Right atrium auricular region (tissue), 2 donors: ENCODE measurements around the gene ANKRD24. TPM values are rescaled to one million over a fixed set of nuclear protein-coding genes. Genes with fewer than 3 reads are reported as not detected.
"Not testable (repeated sequence)": the region's sequence is repeated elsewhere in the genome, so short reads cannot be mapped to it uniquely, and the experiment has no call there.

Experiments used
- DNase-seq: peaks from one replicate; pipeline ENCODE4 v3.0.0-alpha.2; 2019; ENCODE audit warnings: low spot score
- H3K27ac ChIP-seq, 2 donors: fragments of 200-600 bp; sonication (generic); 1 replicate in 1 of 2; 2 replicates in 1 of 2; pipeline ENCODE4 v1.5.1; 2016 to 2019
- H3K27me3 ChIP-seq, 2 donors: fragments of 200-600 bp; sonication (generic); one replicate each; pipeline versions ENCODE4 v1.5.1 to v1.6.0; 2017 to 2019
- H3K36me3 ChIP-seq: fragments of 200-600 bp; sonication (generic); one replicate; pipeline ENCODE4 v1.5.1; 2016
- H3K4me1 ChIP-seq, 2 donors: fragments of 200-600 bp; sonication (generic); one replicate each; pipeline versions ENCODE4 v1.5.1 to v1.6.0; 2017 to 2019
- H3K4me3 ChIP-seq, 2 donors: fragments of 200-600 bp; sonication (generic); 1 replicate in 1 of 2; 2 replicates in 1 of 2; pipeline ENCODE4 v1.5.1; 2017 to 2019; ENCODE audit warnings: mild to moderate bottlenecking in 1 of 2, moderate library complexity in 1 of 2
- H3K9me3 ChIP-seq, 2 donors: fragments of 200-600 bp; sonication (generic); one replicate each; pipeline ENCODE4 v1.5.1; 2019
- total RNA-seq, 2 donors: library from RNA; depleted of rRNA; stranded (reverse); fragments of >200 nt; gene quantifications; one replicate each; pipeline ENCODE4 v1.1.0, GENCODE V29; 2016
- TF ChIP-seq, protein P1 (sequence below), 2 donors: fragments of 200-600 bp; sonication (generic); IDR thresholded peaks; one replicate each; pipeline ENCODE4 v1.5.1; 2019; ENCODE audit warnings: antibody characterized with exemption in 2 of 2

ANKRD24 gene
- total RNA-seq, 2 donors from 2014 or later, result 0.39 to 1.7 TPM

DNA sequence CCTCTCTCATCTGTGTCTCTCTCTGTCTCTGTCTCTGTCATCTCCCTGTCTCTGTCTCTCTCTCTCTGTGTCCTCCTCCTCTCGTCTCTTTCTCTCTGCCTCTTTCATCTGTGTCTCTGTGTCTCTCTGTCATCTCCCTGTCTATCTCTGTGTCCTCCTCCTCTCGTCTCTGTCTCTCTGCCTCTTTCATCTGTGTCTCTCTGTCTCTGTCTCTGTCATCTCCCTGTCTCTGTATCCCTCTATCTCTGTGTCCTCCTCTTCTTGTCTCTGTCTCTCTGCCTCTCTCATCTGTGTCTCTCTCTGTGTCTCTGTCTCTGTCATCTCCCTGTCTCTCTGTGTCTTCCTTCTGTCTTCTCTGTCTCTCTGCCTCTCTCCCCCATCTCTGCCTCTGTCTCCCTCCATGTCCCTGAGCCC, 46.3 kb downstream of the ANKRD24 start:
- Histone ChIP-seq H3K4me3 (no peak overlapping the region), H3K27ac (no peak overlapping the region), H3K9me3 (no peaks in the 10 kb centered on the region), H3K27me3 (peaks cover 0 to 3% of the 10 kb centered on the region in 2 donors), H3K4me1 (peaks cover 0 to 6% of the 10 kb centered on the region in 2 donors), H3K36me3 (no peaks in the 10 kb centered on the region)
- DNase-seq, result no peak
- TF ChIP-seq, protein P1, sequence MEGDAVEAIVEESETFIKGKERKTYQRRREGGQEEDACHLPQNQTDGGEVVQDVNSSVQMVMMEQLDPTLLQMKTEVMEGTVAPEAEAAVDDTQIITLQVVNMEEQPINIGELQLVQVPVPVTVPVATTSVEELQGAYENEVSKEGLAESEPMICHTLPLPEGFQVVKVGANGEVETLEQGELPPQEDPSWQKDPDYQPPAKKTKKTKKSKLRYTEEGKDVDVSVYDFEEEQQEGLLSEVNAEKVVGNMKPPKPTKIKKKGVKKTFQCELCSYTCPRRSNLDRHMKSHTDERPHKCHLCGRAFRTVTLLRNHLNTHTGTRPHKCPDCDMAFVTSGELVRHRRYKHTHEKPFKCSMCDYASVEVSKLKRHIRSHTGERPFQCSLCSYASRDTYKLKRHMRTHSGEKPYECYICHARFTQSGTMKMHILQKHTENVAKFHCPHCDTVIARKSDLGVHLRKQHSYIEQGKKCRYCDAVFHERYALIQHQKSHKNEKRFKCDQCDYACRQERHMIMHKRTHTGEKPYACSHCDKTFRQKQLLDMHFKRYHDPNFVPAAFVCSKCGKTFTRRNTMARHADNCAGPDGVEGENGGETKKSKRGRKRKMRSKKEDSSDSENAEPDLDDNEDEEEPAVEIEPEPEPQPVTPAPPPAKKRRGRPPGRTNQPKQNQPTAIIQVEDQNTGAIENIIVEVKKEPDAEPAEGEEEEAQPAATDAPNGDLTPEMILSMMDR (IDR thresholded peaks at IDR 0.05), result no peak

DNA sequence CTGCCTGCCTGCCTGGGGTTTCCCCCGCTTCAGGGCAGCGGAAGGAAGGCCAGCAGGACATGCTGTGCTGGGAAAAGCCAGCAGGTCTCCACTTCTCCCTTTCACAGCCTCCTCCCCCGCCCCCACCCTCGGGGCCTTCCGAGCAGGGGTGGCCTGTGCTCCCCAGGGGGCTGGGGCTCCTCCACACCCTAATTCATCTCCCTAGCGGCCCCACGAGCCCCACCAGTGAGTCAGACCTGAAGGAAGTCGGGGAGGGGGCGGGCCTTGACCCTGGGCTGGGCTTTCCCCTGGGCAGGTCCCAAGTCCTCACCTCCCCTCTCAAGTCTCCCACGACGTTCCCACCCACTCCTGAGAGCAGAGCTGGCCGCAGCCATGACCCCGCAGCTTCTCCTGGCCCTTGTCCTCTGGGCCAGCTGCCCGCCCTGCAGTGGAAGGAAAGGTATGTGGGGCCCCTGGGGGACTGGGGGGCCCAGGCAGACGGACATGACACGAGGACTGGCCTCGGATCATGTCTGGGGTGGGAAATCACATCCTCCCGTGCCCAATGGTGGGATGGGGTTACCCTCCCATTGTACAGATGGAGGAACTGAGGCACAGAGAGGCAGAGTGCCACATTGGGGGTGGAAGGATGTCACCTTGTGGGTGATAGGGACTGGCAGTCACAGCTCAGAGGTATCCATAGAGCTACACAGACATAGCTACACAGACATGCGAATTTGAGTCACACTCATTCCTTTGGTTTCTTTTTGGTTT, 46.9 kb downstream of the ANKRD24 start, which contains the start of gene EBI3:
Gene EBI3, plus strand, starts transcription at position 345 of the 753 bp plus-strand sequence. Its CDS starts 28 bp downstream, at position 373.
- no peak within 1 kb of the TSS for H3K27ac ChIP-seq
- peaks cover 0 to 3% of the 10 kb centered on the region in 2 donors for H3K27me3 ChIP-seq
- no peak for DNase-seq
- TF ChIP-seq, protein P1 (IDR thresholded peaks at IDR 0.05), result no peak
- H3K4me3 ChIP-seq, result no peak within 1 kb of the TSS
- no peaks in the 10 kb centered on the region for H3K36me3 ChIP-seq
- peaks cover 0 to 6% of the 10 kb centered on the region in 2 donors for H3K4me1 ChIP-seq
- H3K9me3 ChIP-seq, result no peaks in the 10 kb centered on the region

DNA sequence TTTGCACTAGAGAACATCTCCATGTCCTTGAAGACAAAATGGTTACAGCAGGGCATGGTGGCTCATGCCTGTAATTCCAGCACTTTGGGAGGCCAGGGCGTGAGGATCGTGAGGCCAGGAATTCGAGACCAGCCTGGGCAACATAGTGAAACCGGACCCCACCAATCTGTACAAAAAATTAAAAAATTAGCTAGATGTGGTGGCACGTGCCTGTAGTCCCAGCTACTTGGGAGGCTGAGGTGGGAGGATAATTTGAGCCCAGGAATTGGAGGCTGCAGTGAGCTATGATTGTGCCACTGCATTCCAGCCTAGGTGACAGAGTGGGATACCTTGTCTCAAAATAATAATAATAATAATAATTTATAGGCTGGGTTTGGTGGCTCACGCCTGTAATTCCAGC, 47.7 kb downstream of the ANKRD24 start:
- DNase-seq, H3K27me3 ChIP-seq, H3K4me1 ChIP-seq, H3K36me3 ChIP-seq, H3K27ac ChIP-seq, H3K9me3 ChIP-seq, H3K4me3 ChIP-seq: not testable (repeated sequence)

DNA sequence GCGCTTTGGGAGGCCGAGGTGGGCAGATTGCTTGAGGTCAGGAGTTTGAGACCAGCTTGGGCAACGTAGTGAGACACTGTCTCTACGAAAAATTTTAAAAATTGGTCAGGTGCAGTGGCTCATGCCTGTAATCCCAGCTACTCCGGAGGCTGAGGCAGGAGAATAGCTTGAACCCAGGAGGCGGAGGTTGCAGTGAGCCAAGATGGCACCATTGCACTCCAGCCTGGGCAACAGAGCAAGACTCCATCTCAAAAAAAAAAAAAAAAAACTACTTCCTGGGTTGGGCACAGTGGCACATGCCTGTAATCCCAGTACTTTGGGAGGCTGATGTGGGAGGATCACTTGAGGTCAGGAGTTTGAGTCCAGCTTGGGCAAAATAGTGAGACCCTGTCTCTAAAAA, 49.0 kb downstream of the ANKRD24 start:
- not testable (repeated sequence) for H3K36me3 ChIP-seq, H3K9me3 ChIP-seq, H3K4me3 ChIP-seq, H3K27ac ChIP-seq, H3K4me1 ChIP-seq, H3K27me3 ChIP-seq, DNase-seq

DNA sequence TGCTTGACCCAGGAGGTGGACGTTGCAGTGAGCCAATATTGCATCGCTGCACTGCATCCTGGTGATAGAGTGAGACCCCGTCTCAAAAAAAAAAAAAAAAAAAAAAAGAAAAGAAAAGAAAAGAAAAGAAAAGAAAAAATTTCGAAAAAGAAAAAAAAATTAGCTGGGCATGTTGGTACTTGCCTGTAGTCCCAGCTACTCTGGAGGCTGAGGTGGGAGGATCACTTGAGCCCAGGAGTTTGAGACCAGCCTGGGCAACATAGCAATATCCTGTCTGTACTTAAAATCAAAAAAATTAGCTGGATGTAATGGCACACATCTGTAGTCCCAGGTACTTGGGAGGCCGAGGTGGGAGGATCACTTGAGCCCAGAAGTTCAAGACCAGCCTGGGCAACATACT, 49.6 kb downstream of the ANKRD24 start:
- H3K9me3 ChIP-seq, H3K4me3 ChIP-seq, DNase-seq, H3K4me1 ChIP-seq, H3K27ac ChIP-seq, H3K27me3 ChIP-seq, H3K36me3 ChIP-seq: not testable (repeated sequence)

DNA sequence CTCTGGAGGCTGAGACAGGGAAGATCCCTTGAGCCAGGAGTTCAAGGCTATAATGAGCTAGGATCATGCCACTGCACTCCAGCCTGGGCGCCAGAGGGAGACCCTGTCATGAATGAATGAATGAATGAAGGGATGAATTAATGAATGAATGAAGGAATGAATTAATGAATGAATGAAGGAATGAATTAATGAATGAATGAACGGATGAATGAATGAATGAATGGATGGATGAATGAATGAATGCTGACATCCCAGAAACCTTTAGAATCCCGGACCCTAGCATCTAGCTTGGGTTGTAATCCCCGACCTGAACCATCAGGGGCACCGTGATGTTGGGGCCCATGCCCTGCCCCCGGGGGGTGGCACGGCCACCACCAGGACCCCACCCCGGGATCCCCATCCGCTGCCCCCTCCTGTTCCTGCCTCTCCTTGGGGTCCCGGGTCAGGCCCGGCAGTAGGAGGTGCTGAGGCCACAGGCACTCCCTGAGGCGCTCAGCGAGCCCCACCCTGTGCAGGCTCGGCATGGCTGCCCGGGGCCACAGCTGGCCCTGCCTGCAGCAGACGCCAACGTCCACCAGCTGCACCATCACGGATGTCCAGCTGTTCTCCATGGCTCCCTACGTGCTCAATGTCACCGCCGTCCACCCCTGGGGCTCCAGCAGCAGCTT, 50.3 kb downstream of the ANKRD24 start:
- no peak for DNase-seq
- peaks cover 0 to 3% of the 10 kb centered on the region in 2 donors for H3K27me3 ChIP-seq
- no peak overlapping the region for H3K4me3 ChIP-seq
- H3K9me3 ChIP-seq, result no peaks in the 10 kb centered on the region
- no peak overlapping the region for H3K27ac ChIP-seq
- H3K4me1 ChIP-seq, result peaks cover 0 to 6% of the 10 kb centered on the region in 2 donors
- no peaks in the 10 kb centered on the region for H3K36me3 ChIP-seq
- TF ChIP-seq, protein P1 (IDR thresholded peaks at IDR 0.05), result no peak

DNA sequence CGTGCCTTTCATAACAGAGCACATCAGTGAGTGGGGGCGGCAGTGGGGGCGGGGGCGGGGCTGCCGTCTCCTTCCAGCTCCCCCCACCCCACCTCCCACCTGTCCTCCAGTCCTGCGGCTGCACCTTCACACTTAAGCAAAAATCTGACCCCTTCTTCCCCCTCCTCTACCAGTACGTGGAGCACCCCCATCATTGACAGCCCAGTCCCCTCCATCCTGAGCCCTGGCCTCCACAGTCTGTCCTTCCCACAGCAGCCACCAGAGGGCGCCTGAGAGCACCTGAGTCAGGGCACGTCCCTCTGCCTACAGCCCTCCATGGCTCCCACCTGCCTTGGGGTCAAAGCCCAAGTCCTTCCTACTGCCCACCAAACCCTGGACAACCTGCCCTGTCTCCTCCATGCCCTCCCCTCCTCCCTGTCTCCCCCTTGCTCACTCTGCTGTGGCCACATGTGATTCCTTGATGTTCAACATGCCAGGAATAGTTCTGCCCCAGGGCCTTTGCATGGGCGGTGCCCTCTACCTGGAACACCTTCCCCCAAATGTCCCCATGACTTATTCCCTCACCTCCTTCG, 50.9 kb downstream of the ANKRD24 start:
- Histone ChIP-seq H3K36me3 (no peaks in the 10 kb centered on the region), H3K27me3 (peaks cover 0 to 3% of the 10 kb centered on the region in 2 donors), H3K4me1 (peaks cover 0 to 6% of the 10 kb centered on the region in 2 donors), H3K27ac (no peak overlapping the region), H3K9me3 (no peaks in the 10 kb centered on the region), H3K4me3 (no peak overlapping the region)
- TF ChIP-seq, protein P1 (IDR thresholded peaks at IDR 0.05), result peak; percentile 22 to 56
- DNase-seq, result no peak
